PFSK-1 (cell line): Measurements from ENCODE around the gene SYNE4.

Source experiments
- POLR2AphosphoS5 ChIP-seq: IDR thresholded peaks from 2 replicates; pipeline ENCODE4 v1.6.1; 2012; ENCODE audit warnings: low read depth, mild to moderate bottlenecking, control low read depth, low read length, moderate library complexity
- SIN3A ChIP-seq: IDR thresholded peaks from 2 replicates; pipeline ENCODE4 v1.6.1; 2012; ENCODE audit warnings: mild to moderate bottlenecking, low read length, moderate library complexity, borderline replicate concordance; ENCODE audit not compliant: insufficient read depth
- TAF1 ChIP-seq: IDR thresholded peaks from 2 replicates; pipeline ENCODE4 v1.6.1; 2012; ENCODE audit warnings: low read length, control low read depth, borderline replicate concordance; ENCODE audit not compliant: insufficient read depth
- TF ChIP-seq, protein P1 (sequence below), 2 experiments: IDR thresholded peaks; 2 replicates each; pipeline versions ENCODE4 v1.6.1 to v1.8.0; 2011 to 2012; ENCODE audit warnings: low read depth in 2 of 2, low read length in 2 of 2, control low read depth in 1 of 2, inconsistent platforms in 1 of 2, mild to moderate bottlenecking in 1 of 2, moderate library complexity in 1 of 2; ENCODE audit not compliant: insufficient read depth in 1 of 2

DNA sequence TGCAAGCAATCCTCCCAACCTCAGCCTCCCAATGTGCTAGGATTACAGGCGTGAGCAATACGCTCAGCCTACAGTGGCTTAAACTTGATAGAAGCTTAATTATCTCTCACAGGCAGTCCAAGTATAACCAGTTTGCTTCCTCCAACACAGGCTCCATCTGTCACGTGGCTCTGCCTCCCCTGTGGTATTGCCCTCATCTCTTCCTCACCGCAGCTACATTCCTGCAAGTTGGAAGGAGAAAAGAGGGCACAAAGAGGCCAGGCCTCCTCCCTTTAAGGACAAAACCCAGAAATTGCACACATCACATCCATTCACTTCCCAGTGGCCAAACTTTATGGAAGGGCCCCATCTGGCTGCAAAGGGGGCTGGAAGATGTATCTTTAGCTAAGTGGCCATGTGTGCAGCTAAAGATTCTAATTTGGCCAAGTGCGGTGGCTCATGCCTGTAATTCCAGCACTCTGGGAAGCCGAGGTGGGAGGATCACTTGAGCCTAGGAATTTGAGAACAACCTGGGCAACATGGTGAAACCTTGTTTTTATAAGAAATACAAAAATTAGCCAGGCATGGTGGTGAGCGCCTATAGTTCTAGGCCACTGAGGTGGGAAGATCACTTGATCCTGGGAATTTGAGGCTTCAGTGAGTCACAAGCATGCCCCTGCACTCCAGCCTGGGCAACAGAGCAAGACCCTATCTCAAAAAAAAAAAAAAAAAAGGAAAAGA lies 16.7 kb downstream of the SYNE4 start:
- no peak for TF ChIP-seq POLR2AphosphoS5
- TF ChIP-seq TAF1: no peak
- TF ChIP-seq SIN3A: no peak
- TF ChIP-seq, protein P1, sequence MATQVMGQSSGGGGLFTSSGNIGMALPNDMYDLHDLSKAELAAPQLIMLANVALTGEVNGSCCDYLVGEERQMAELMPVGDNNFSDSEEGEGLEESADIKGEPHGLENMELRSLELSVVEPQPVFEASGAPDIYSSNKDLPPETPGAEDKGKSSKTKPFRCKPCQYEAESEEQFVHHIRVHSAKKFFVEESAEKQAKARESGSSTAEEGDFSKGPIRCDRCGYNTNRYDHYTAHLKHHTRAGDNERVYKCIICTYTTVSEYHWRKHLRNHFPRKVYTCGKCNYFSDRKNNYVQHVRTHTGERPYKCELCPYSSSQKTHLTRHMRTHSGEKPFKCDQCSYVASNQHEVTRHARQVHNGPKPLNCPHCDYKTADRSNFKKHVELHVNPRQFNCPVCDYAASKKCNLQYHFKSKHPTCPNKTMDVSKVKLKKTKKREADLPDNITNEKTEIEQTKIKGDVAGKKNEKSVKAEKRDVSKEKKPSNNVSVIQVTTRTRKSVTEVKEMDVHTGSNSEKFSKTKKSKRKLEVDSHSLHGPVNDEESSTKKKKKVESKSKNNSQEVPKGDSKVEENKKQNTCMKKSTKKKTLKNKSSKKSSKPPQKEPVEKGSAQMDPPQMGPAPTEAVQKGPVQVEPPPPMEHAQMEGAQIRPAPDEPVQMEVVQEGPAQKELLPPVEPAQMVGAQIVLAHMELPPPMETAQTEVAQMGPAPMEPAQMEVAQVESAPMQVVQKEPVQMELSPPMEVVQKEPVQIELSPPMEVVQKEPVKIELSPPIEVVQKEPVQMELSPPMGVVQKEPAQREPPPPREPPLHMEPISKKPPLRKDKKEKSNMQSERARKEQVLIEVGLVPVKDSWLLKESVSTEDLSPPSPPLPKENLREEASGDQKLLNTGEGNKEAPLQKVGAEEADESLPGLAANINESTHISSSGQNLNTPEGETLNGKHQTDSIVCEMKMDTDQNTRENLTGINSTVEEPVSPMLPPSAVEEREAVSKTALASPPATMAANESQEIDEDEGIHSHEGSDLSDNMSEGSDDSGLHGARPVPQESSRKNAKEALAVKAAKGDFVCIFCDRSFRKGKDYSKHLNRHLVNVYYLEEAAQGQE (IDR thresholded peaks at IDR 0.05; ENCODE audit: insufficient read depth in 1 of 2, low read depth in 2 of 2, low read length in 2 of 2): no peak
